ENCODE data around the gene ADAMTS17. TPM values are rescaled to one million over a fixed set of nuclear protein-coding genes. Genes with fewer than 3 reads are reported as not detected.

ADAMTS17 gene
- total and polyA plus RNA-seq, 3 experiments from 2014 or later: 1.2 to 2.3 (median 1.9) TPM

- peaks cover 70% of the 10 kb centered on the region for H3K4me1 ChIP-seq (ENCODE audit: insufficient read depth, low read length)
- ChIA-PET POLR2A (interaction anchor here (0.8 kb wide), 1 partner anchor 601 kb away, joined by 3 read pairs; the partner anchor contains the start of gene LYSMD4), CTCF (interaction anchor here (1.0 to 6.9 kb wide), 5 partner anchors 8 to 408 kb away, joined by 3 to 61 read pairs (median 5); partner anchors contain the start of gene ADAMTS17)
- Mint-ChIP-seq H3K36me3 (no peaks in the 10 kb centered on the region), H3K27me3 (peaks cover 0 to 2% of the 10 kb centered on the region in 2 donors), H3K9me3 (no peaks in the 10 kb centered on the region), H3K4me3 (peak overlapping the region; percentile 5 to 88 (median 69)), H3K4me1 (peaks cover 76 to 79% (median 78%) of the 10 kb centered on the region in 3 donors), H3K27ac (peak overlapping the region; percentile 21 to 89 (median 80))
- no peaks in the 10 kb centered on the region for H3K9me3 ChIP-seq (ENCODE audit: low read length)
- no peak overlapping the region for H3K27ac ChIP-seq (ENCODE audit: low read depth, low read length)
- H3K27me3 ChIP-seq (ENCODE audit: insufficient read depth, low read length, poor library complexity, severe bottlenecking): no peaks in the 10 kb centered on the region
- H3K36me3 ChIP-seq (ENCODE audit: insufficient read depth, low read length): no peaks in the 10 kb centered on the region
- H3K4me3 ChIP-seq (ENCODE audit: low read length): no peak overlapping the region
- peak in 1 of 5 donors; percentile 23 for DNase-seq
Observed at GRCh38 chr15:100334015-100334414, 7.8 kb downstream of the ADAMTS17 start.

GRCh38 chr15:100333236-100333635 is 8.5 kb downstream of the ADAMTS17 start:
- H3K4me3 Mint-ChIP-seq: peak overlapping the region in 6 of 7 donors; percentile 15 to 88 (median 44)
- no peaks in the 10 kb centered on the region for H3K27me3 ChIP-seq (ENCODE audit: insufficient read depth, low read length, poor library complexity, severe bottlenecking)

GRCh38 chr15:100332721-100333120 is 9.1 kb downstream of the ADAMTS17 start:
- Mint-ChIP-seq H3K4me1 (peaks cover 72 to 86% (median 80%) of the 10 kb centered on the region in 3 donors), H3K36me3 (no peaks in the 10 kb centered on the region), H3K9me3 (no peaks in the 10 kb centered on the region), H3K27me3 (no peaks in the 10 kb centered on the region), H3K27ac (peak overlapping the region in 4 of 8 donors; percentile 19 to 72 (median 48)), H3K4me3 (peak overlapping the region in 5 of 7 donors; percentile 21 to 56 (median 50))
- DNase-seq: no peak
- no peaks in the 10 kb centered on the region for H3K9me3 ChIP-seq (ENCODE audit: low read length)
- H3K27me3 ChIP-seq (ENCODE audit: insufficient read depth, low read length, poor library complexity, severe bottlenecking): no peaks in the 10 kb centered on the region
- no peaks in the 10 kb centered on the region for H3K36me3 ChIP-seq (ENCODE audit: insufficient read depth, low read length)
- POLR2A ChIA-PET: interaction anchor here (0.9 kb wide), 1 partner anchor 8 kb away, joined by 3 read pairs; no protein-coding TSS in a partner anchor
- peaks cover 73% of the 10 kb centered on the region for H3K4me1 ChIP-seq (ENCODE audit: insufficient read depth, low read length)
- CTCF ChIA-PET: interaction anchor here (1.3 to 6.9 kb wide), 4 partner anchors 7 to 404 kb away, joined by 5 to 61 read pairs (median 16); partner anchors contain the start of gene ADAMTS17
- no peak overlapping the region for H3K4me3 ChIP-seq (ENCODE audit: low read length)
- no peak overlapping the region for H3K27ac ChIP-seq (ENCODE audit: low read depth, low read length)

More at GRCh38 chr15:100333236-100333635, 8.5 kb downstream of the ADAMTS17 start:
- H3K36me3 ChIP-seq (ENCODE audit: insufficient read depth, low read length): no peaks in the 10 kb centered on the region
- H3K27ac Mint-ChIP-seq: peak overlapping the region in 5 of 8 donors; percentile 21 to 83 (median 72)
- POLR2A ChIA-PET: no interaction called here
- no peak overlapping the region for H3K4me3 ChIP-seq (ENCODE audit: low read length)
- H3K9me3 ChIP-seq (ENCODE audit: low read length): no peaks in the 10 kb centered on the region
- no peak for DNase-seq
- peaks cover 70 to 82% (median 78%) of the 10 kb centered on the region in 3 donors for H3K4me1 Mint-ChIP-seq
- H3K36me3 Mint-ChIP-seq: no peaks in the 10 kb centered on the region
- CTCF ChIA-PET: interaction anchor here (1.0 to 6.9 kb wide), 4 partner anchors 9 to 407 kb away, joined by 3 to 61 read pairs (median 6); partner anchors contain the start of gene ADAMTS17
- peaks cover 73% of the 10 kb centered on the region for H3K4me1 ChIP-seq (ENCODE audit: insufficient read depth, low read length)
- no peaks in the 10 kb centered on the region for H3K27me3 Mint-ChIP-seq
- H3K9me3 Mint-ChIP-seq: no peaks in the 10 kb centered on the region
- H3K27ac ChIP-seq (ENCODE audit: low read depth, low read length): no peak overlapping the region

DNA sequence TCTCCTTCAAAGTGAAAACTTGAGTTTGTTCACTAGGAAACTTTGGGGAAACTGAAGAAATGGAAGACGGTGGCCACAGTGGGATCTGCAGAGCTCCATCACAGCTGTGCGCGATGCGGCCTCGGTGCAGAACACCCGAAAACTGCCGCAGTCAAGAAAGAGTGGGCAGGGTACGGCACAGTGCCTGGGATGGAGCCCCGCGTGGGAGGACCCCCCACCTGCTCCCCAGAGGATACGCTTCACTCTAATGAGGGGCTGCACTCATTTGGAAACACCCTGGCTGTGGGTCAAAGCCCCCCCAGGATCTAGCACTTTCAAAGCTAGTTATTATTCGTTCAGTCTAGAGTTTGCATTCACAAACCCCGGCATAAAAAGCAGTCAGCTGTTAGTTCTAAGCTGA is 9.5 kb downstream of the ADAMTS17 start:
- Mint-ChIP-seq H3K36me3 (no peaks in the 10 kb centered on the region), H3K4me1 (peaks cover 71 to 91% (median 80%) of the 10 kb centered on the region in 3 donors), H3K9me3 (no peaks in the 10 kb centered on the region), H3K27ac (peak overlapping the region in 1 of 8 donors; percentile 19), H3K4me3 (no peak overlapping the region), H3K27me3 (no peaks in the 10 kb centered on the region)
- peaks cover 73% of the 10 kb centered on the region for H3K4me1 ChIP-seq (ENCODE audit: insufficient read depth, low read length)
- ChIA-PET CTCF (interaction anchor here (1.3 to 6.9 kb wide), 3 partner anchors 7 to 17 kb away, joined by 5 to 61 read pairs (median 26); partner anchors contain the start of gene ADAMTS17), POLR2A (interaction anchor here (0.9 kb wide), 1 partner anchor 8 kb away, joined by 3 read pairs; no protein-coding TSS in a partner anchor)
- H3K9me3 ChIP-seq (ENCODE audit: low read length): no peaks in the 10 kb centered on the region
- H3K4me3 ChIP-seq (ENCODE audit: low read length): no peak overlapping the region
- no peak for DNase-seq
- H3K27ac ChIP-seq (ENCODE audit: low read depth, low read length): no peak overlapping the region
- no peaks in the 10 kb centered on the region for H3K27me3 ChIP-seq (ENCODE audit: insufficient read depth, low read length, poor library complexity, severe bottlenecking)
- H3K36me3 ChIP-seq (ENCODE audit: insufficient read depth, low read length): no peaks in the 10 kb centered on the region

- Mint-ChIP-seq H3K4me1 (peaks cover 67 to 84% (median 77%) of the 10 kb centered on the region in 3 donors), H3K27ac (peak overlapping the region; percentile 45 to 96 (median 84)), H3K36me3 (peaks cover 0 to under 1% (median 0%) of the 10 kb centered on the region in 3 donors), H3K9me3 (no peaks in the 10 kb centered on the region), H3K27me3 (no peaks in the 10 kb centered on the region), H3K4me3 (peak overlapping the region; percentile 60 to 88 (median 76))
- ChIA-PET POLR2A (interaction anchor here (0.6 to 1.5 kb wide), 4 partner anchors 9 to 284 kb away, joined by 3 to 10 read pairs (median 4); no protein-coding TSS in a partner anchor), CTCF (interaction anchor here (0.8 to 6.9 kb wide), 8 partner anchors 9 to 678 kb away, joined by 3 to 61 read pairs (median 4); partner anchors contain the start of genes ADAMTS17, ASB7 and LINS1)
- no peaks in the 10 kb centered on the region for H3K9me3 ChIP-seq (ENCODE audit: low read length)
- peaks cover 72% of the 10 kb centered on the region for H3K4me1 ChIP-seq (ENCODE audit: insufficient read depth, low read length)
- H3K27ac ChIP-seq (ENCODE audit: low read depth, low read length): no peak overlapping the region
- peak in 4 of 5 donors; percentile 9 to 75 (median 64) for DNase-seq
- H3K4me3 ChIP-seq (ENCODE audit: low read length): peak overlapping the region; percentile 58
- no peaks in the 10 kb centered on the region for H3K36me3 ChIP-seq (ENCODE audit: insufficient read depth, low read length)
- no peaks in the 10 kb centered on the region for H3K27me3 ChIP-seq (ENCODE audit: insufficient read depth, low read length, poor library complexity, severe bottlenecking)
Observed at GRCh38 chr15:100330629-100331215, 11.1 kb downstream of the ADAMTS17 start.

GRCh38 chr15:100330221-100330620 is 11.6 kb downstream of the ADAMTS17 start:
- Mint-ChIP-seq H3K36me3 (peaks cover 0 to 4% (median 0%) of the 10 kb centered on the region in 3 donors), H3K27ac (peak overlapping the region; percentile 3 to 96 (median 84)), H3K27me3 (no peaks in the 10 kb centered on the region), H3K4me1 (peaks cover 62 to 79% (median 72%) of the 10 kb centered on the region in 3 donors), H3K4me3 (peak overlapping the region; percentile 60 to 88 (median 76)), H3K9me3 (no peaks in the 10 kb centered on the region)
- H3K36me3 ChIP-seq (ENCODE audit: insufficient read depth, low read length): no peaks in the 10 kb centered on the region
- peak overlapping the region; percentile 58 for H3K4me3 ChIP-seq (ENCODE audit: low read length)
- no peaks in the 10 kb centered on the region for H3K9me3 ChIP-seq (ENCODE audit: low read length)
- ChIA-PET POLR2A (interaction anchor here (0.5 to 1.5 kb wide), 4 partner anchors 9 to 390 kb away, joined by 3 to 10 read pairs (median 3); no protein-coding TSS in a partner anchor), CTCF (interaction anchor here (0.8 to 6.9 kb wide), 8 partner anchors 9 to 678 kb away, joined by 3 to 61 read pairs (median 4); partner anchors contain the start of genes ADAMTS17, ASB7 and LINS1)
- H3K27me3 ChIP-seq (ENCODE audit: insufficient read depth, low read length, poor library complexity, severe bottlenecking): no peaks in the 10 kb centered on the region
- no peak overlapping the region for H3K27ac ChIP-seq (ENCODE audit: low read depth, low read length)
- no peak for DNase-seq
- peaks cover 67% of the 10 kb centered on the region for H3K4me1 ChIP-seq (ENCODE audit: insufficient read depth, low read length)

DNA sequence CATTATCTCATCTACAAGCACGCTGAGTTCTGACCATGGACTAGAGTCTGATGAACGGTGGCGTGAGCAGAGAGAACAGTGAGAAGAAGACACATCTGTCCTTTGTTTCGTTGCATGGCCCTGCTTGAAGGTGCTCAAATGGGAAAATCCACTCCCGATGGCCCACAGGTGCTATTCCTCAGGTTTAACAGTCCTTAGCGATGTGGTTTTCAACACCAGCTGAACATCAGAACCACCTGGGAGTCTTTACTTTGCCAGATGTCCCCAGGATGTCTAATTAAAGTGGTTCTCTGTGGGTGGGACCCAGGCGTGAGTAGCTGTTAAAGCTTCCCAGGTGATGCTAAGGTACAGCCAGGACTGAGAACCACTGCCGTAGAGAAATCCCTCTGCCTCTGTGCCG is 13.0 kb downstream of the ADAMTS17 start:
- Histone ChIP-seq H3K27ac (ENCODE audit: low read depth, low read length) (no peak overlapping the region), H3K4me3 (ENCODE audit: low read length) (no peak overlapping the region), H3K36me3 (ENCODE audit: insufficient read depth, low read length) (no peaks in the 10 kb centered on the region), H3K9me3 (ENCODE audit: low read length) (no peaks in the 10 kb centered on the region), H3K27me3 (ENCODE audit: insufficient read depth, low read length, poor library complexity, severe bottlenecking) (no peaks in the 10 kb centered on the region), H3K4me1 (ENCODE audit: insufficient read depth, low read length) (peaks cover 52% of the 10 kb centered on the region)
- peaks cover 0 to 4% (median 2%) of the 10 kb centered on the region in 3 donors for H3K36me3 Mint-ChIP-seq
- H3K9me3 Mint-ChIP-seq: no peaks in the 10 kb centered on the region
- H3K4me3 Mint-ChIP-seq: peak overlapping the region in 1 of 7 donors; percentile 85
- CTCF ChIA-PET: interaction anchor here (1.4 to 6.9 kb wide), 3 partner anchors 10 to 20 kb away, joined by 3 to 61 read pairs (median 7); no protein-coding TSS in a partner anchor
- H3K4me1 Mint-ChIP-seq: peaks cover 48 to 64% (median 57%) of the 10 kb centered on the region in 3 donors
- no peaks in the 10 kb centered on the region for H3K27me3 Mint-ChIP-seq
- peak overlapping the region in 5 of 8 donors; percentile 21 to 90 (median 74) for H3K27ac Mint-ChIP-seq
- POLR2A ChIA-PET: no interaction called here
- DNase-seq: no peak
